ENCODE results near the gene GPC5.

GPC5 gene

DNA sequence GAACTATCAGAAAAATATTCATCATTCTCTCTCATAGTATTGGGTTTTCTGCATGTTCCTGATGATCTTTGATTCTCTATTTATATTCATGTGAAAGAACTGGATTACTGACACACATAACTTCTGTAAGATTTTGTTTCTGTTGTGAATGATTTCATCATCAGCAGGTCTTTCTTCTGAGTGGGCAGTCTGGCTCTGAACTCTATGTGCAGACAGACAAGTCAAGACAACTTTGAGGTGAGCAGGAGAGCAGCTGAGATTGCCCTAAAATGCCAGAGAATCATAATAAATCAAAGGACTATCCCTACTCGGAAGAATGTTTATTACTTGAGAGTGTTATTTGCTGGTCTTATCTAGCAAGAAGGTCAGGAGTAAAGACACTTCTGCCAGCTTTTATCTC, 1176.1 kb downstream of the GPC5 start:
- Histone ChIP-seq H3K27ac (ENCODE audit: low read depth, low read length, poor library complexity, severe bottlenecking) (no peak overlapping the region), H4K20me1 (ENCODE audit: insufficient read depth, low read length) (no peaks in the 10 kb centered on the region), H3K27me3 (ENCODE audit: insufficient read depth, low read length) (no peaks in the 10 kb centered on the region), H3K4me2 (ENCODE audit: low read length) (no peak overlapping the region), H3K79me2 (ENCODE audit: insufficient read depth, low read length) (no peaks in the 10 kb centered on the region), H3K4me1 (ENCODE audit: insufficient read depth, low read length, severe bottlenecking) (no peaks in the 10 kb centered on the region), H2AFZ (ENCODE audit: low read length) (no peak overlapping the region), H3K9ac (ENCODE audit: low read length) (no peak overlapping the region), H3K4me3 (ENCODE audit: low read depth, low read length, poor library complexity, severe bottlenecking) (no peak overlapping the region), H3F3A (ENCODE audit: insufficient read depth, low read length) (no peaks in the 10 kb centered on the region), H3K9me2 (ENCODE audit: low read depth, low read length) (no peaks in the 10 kb centered on the region), H3K9me3 (ENCODE audit: low read length) (no peaks in the 10 kb centered on the region), H3K36me3 (ENCODE audit: insufficient read depth, low read length) (no peaks in the 10 kb centered on the region)
- TF ChIP-seq EZH2 (IDR thresholded peaks at IDR 0.05; ENCODE audit: borderline replicate concordance, low read length): no peak
- TF ChIP-seq, protein P1, sequence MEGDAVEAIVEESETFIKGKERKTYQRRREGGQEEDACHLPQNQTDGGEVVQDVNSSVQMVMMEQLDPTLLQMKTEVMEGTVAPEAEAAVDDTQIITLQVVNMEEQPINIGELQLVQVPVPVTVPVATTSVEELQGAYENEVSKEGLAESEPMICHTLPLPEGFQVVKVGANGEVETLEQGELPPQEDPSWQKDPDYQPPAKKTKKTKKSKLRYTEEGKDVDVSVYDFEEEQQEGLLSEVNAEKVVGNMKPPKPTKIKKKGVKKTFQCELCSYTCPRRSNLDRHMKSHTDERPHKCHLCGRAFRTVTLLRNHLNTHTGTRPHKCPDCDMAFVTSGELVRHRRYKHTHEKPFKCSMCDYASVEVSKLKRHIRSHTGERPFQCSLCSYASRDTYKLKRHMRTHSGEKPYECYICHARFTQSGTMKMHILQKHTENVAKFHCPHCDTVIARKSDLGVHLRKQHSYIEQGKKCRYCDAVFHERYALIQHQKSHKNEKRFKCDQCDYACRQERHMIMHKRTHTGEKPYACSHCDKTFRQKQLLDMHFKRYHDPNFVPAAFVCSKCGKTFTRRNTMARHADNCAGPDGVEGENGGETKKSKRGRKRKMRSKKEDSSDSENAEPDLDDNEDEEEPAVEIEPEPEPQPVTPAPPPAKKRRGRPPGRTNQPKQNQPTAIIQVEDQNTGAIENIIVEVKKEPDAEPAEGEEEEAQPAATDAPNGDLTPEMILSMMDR (IDR thresholded peaks at IDR 0.05; ENCODE audit: low read length): no peak

DNA sequence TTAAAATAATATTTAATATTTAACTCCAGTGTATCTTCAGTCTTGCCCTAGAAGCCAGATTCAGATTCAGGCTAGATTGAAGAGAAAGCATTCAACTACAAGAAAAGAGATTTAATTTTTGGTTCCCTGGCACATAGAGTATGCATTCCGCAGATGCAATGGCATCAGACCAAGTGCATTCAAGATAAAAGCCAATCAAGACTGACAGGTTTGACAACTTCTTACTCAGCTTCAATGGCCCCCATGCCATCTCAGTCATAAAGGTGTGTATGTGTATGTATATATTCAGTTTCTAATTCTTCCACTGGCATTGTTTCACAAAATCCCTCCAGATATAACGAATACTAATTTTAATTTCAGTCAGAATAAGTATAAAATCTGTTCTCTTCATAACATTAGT, 1177.4 kb downstream of the GPC5 start:
- no peaks in the 10 kb centered on the region for H3K36me3 ChIP-seq (ENCODE audit: insufficient read depth, low read length)

DNA sequence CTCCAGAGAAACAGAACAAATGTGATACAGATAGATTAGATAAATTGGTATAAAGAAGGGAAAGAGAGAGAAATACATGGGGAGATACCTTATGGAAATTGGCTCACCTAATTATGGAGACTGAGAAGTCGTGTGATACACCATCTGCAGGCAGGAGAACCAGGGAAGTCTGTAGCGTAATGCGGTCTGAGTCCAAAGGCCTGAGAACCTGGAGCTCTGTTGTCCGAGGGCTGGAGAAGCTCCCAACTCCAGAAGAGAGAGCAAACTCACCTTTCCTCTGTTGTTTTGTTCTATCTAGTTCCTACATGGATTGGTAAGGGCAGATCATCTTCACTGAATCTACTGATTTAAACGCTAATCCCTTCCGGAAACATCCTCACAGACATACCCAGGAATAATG, 1179.9 kb downstream of the GPC5 start:
- Histone ChIP-seq H3F3A (ENCODE audit: insufficient read depth, low read length) (no peaks in the 10 kb centered on the region), H3K36me3 (ENCODE audit: insufficient read depth, low read length) (no peaks in the 10 kb centered on the region), H3K4me3 (ENCODE audit: low read depth, low read length, poor library complexity, severe bottlenecking) (no peak overlapping the region), H3K4me2 (ENCODE audit: low read length) (no peak overlapping the region), H3K27me3 (ENCODE audit: insufficient read depth, low read length) (no peaks in the 10 kb centered on the region), H3K79me2 (ENCODE audit: insufficient read depth, low read length) (no peaks in the 10 kb centered on the region), H2AFZ (ENCODE audit: low read length) (no peak overlapping the region), H3K9me2 (ENCODE audit: low read depth, low read length) (no peaks in the 10 kb centered on the region), H3K9me3 (ENCODE audit: low read length) (no peaks in the 10 kb centered on the region), H3K27ac (ENCODE audit: low read depth, low read length, poor library complexity, severe bottlenecking) (no peak overlapping the region), H4K20me1 (ENCODE audit: insufficient read depth, low read length) (no peaks in the 10 kb centered on the region), H3K9ac (ENCODE audit: low read length) (no peak overlapping the region), H3K4me1 (ENCODE audit: insufficient read depth, low read length, severe bottlenecking) (no peaks in the 10 kb centered on the region)
- no peak for TF ChIP-seq EZH2 (IDR thresholded peaks at IDR 0.05; ENCODE audit: borderline replicate concordance, low read length)
- TF ChIP-seq, protein P1 (IDR thresholded peaks at IDR 0.05; ENCODE audit: low read length): no peak

More for the DNA sequence above, 1177.4 kb downstream of the GPC5 start:
- TF ChIP-seq, protein P1 (IDR thresholded peaks at IDR 0.05; ENCODE audit: low read length): no peak
- TF ChIP-seq EZH2 (IDR thresholded peaks at IDR 0.05; ENCODE audit: borderline replicate concordance, low read length): no peak
- H3K9me3 ChIP-seq (ENCODE audit: low read length): no peaks in the 10 kb centered on the region
- H3K27me3 ChIP-seq (ENCODE audit: insufficient read depth, low read length): no peaks in the 10 kb centered on the region
- no peak overlapping the region for H3K4me2 ChIP-seq (ENCODE audit: low read length)
- no peaks in the 10 kb centered on the region for H3K4me1 ChIP-seq (ENCODE audit: insufficient read depth, low read length, severe bottlenecking)
- H3K79me2 ChIP-seq (ENCODE audit: insufficient read depth, low read length): no peaks in the 10 kb centered on the region
- no peak overlapping the region for H2AFZ ChIP-seq (ENCODE audit: low read length)
- no peak overlapping the region for H3K27ac ChIP-seq (ENCODE audit: low read depth, low read length, poor library complexity, severe bottlenecking)
- H3K9ac ChIP-seq (ENCODE audit: low read length): no peak overlapping the region
- no peak overlapping the region for H3K4me3 ChIP-seq (ENCODE audit: low read depth, low read length, poor library complexity, severe bottlenecking)
- H3K9me2 ChIP-seq (ENCODE audit: low read depth, low read length): no peaks in the 10 kb centered on the region
- H3F3A ChIP-seq (ENCODE audit: insufficient read depth, low read length): no peaks in the 10 kb centered on the region
- H4K20me1 ChIP-seq (ENCODE audit: insufficient read depth, low read length): no peaks in the 10 kb centered on the region

All from OCI-LY1 (cell line).